OCI-LY1 (cell line): ENCODE results near the gene SYF2.

Experiments used
- H2AFZ ChIP-seq: fragments of 200-600 bp; sonication (generic), shearing (Covaris generic); 2 replicates; pipeline ENCODE4 v1.6.0; 2014; ENCODE audit warnings: antibody characterized with exemption, mild to moderate bottlenecking, low read length
- H3F3A ChIP-seq: fragments of 200-600 bp; sonication (generic), shearing (Covaris generic); 2 replicates; pipeline ENCODE4 v1.6.0; 2014; ENCODE audit warnings: mild to moderate bottlenecking, antibody characterized with exemption, low read length, moderate library complexity; ENCODE audit not compliant: insufficient read depth
- H3K27ac ChIP-seq: fragments of 200-600 bp; sonication (generic); 2 replicates; pipeline ENCODE4 v1.5.1; 2014; ENCODE audit warnings: low read length, mixed run types, mild to moderate bottlenecking, low read depth; ENCODE audit not compliant: poor library complexity, severe bottlenecking
- H3K27me3 ChIP-seq: fragments of 200-600 bp; sonication (generic); 2 replicates; pipeline ENCODE4 v1.6.0; 2014; ENCODE audit warnings: antibody characterized with exemption, mild to moderate bottlenecking, low read length, moderate library complexity; ENCODE audit not compliant: insufficient read depth
- H3K36me3 ChIP-seq: fragments of 200-600 bp; sonication (generic); 2 replicates; pipeline ENCODE4 v1.6.1; 2014; ENCODE audit warnings: mild to moderate bottlenecking, antibody characterized with exemption, low read length, moderate library complexity, mixed read lengths; ENCODE audit not compliant: insufficient read depth
- H3K4me1 ChIP-seq: fragments of 200-600 bp; sonication (generic); 2 replicates; pipeline ENCODE4 v1.5.1; 2014; ENCODE audit warnings: mild to moderate bottlenecking, low read length, moderate library complexity; ENCODE audit not compliant: insufficient read depth, severe bottlenecking
- H3K4me2 ChIP-seq: fragments of 200-600 bp; sonication (generic), shearing (Covaris generic); 2 replicates; pipeline ENCODE4 v1.6.1; 2014; ENCODE audit warnings: low read length
- H3K4me3 ChIP-seq: fragments of 200-600 bp; sonication (generic); 2 replicates; pipeline ENCODE4 v1.5.1; 2014; ENCODE audit warnings: low read length, low read depth, mild to moderate bottlenecking, mixed read lengths; ENCODE audit not compliant: poor library complexity, severe bottlenecking
- H3K79me2 ChIP-seq: fragments of 200-600 bp; shearing (Covaris generic); 2 replicates; pipeline ENCODE4 v1.6.1; 2016; ENCODE audit warnings: mixed run types, low read length, mixed read lengths; ENCODE audit not compliant: insufficient read depth
- H3K9ac ChIP-seq: fragments of 200-600 bp; sonication (generic), shearing (Covaris generic); 2 replicates; pipeline ENCODE4 v1.6.1; 2014; ENCODE audit warnings: mild to moderate bottlenecking, low read length, mixed read lengths
- H3K9me2 ChIP-seq: fragments of 200-600 bp; sonication (generic), shearing (Covaris generic); 2 replicates; pipeline ENCODE4 v1.6.1; 2014; ENCODE audit warnings: low read depth, mild to moderate bottlenecking, low read length, mixed read lengths
- H3K9me3 ChIP-seq: fragments of 200-600 bp; shearing (Covaris generic); 2 replicates; pipeline ENCODE4 v1.6.1; 2014; ENCODE audit warnings: low read length, mixed read lengths
- H4K20me1 ChIP-seq: fragments of 200-600 bp; sonication (generic), shearing (Covaris generic); 2 replicates; pipeline ENCODE4 v1.6.0; 2016; ENCODE audit warnings: mild to moderate bottlenecking, low read length; ENCODE audit not compliant: insufficient read depth
- EZH2 ChIP-seq: fragments of 200-600 bp; sonication (generic), shearing (Covaris generic); IDR thresholded peaks from 2 replicates; pipeline ENCODE4 v1.8.0; 2017; ENCODE audit warnings: borderline replicate concordance, mixed run types, mild to moderate bottlenecking, antibody characterized with exemption, low read length, moderate library complexity, mixed read lengths
- TF ChIP-seq, protein P1 (sequence below): fragments of 200-600 bp; sonication (generic), shearing (Covaris generic); IDR thresholded peaks from 2 replicates; pipeline ENCODE4 v1.5.1; 2017; ENCODE audit warnings: mild to moderate bottlenecking, antibody characterized with exemption, low read length, moderate library complexity, mixed read lengths

SYF2 gene

GRCh38 chr1:25257196-25257595, 24.9 kb upstream of the SYF2 start:
- Histone ChIP-seq H3K9me3 (no peaks in the 10 kb centered on the region), H3K36me3 (no peaks in the 10 kb centered on the region), H3K9ac (no peak overlapping the region), H3K4me3 (no peak overlapping the region), H3K27ac (no peak overlapping the region), H4K20me1 (no peaks in the 10 kb centered on the region), H3K27me3 (no peaks in the 10 kb centered on the region), H3K4me1 (peaks cover 5% of the 10 kb centered on the region), H2AFZ (no peak overlapping the region), H3K9me2 (no peaks in the 10 kb centered on the region), H3F3A (no peaks in the 10 kb centered on the region), H3K79me2 (no peaks in the 10 kb centered on the region), H3K4me2 (no peak overlapping the region)
- TF ChIP-seq, protein P1, sequence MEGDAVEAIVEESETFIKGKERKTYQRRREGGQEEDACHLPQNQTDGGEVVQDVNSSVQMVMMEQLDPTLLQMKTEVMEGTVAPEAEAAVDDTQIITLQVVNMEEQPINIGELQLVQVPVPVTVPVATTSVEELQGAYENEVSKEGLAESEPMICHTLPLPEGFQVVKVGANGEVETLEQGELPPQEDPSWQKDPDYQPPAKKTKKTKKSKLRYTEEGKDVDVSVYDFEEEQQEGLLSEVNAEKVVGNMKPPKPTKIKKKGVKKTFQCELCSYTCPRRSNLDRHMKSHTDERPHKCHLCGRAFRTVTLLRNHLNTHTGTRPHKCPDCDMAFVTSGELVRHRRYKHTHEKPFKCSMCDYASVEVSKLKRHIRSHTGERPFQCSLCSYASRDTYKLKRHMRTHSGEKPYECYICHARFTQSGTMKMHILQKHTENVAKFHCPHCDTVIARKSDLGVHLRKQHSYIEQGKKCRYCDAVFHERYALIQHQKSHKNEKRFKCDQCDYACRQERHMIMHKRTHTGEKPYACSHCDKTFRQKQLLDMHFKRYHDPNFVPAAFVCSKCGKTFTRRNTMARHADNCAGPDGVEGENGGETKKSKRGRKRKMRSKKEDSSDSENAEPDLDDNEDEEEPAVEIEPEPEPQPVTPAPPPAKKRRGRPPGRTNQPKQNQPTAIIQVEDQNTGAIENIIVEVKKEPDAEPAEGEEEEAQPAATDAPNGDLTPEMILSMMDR = no peak
- TF ChIP-seq EZH2 = no peak

GRCh38 chr1:25256578-25256965, 24.3 kb upstream of the SYF2 start:
- Histone ChIP-seq H4K20me1 (no peaks in the 10 kb centered on the region), H3F3A (no peaks in the 10 kb centered on the region), H3K9me3 (no peaks in the 10 kb centered on the region), H3K36me3 (no peaks in the 10 kb centered on the region), H3K9me2 (no peaks in the 10 kb centered on the region), H3K27ac (no peak overlapping the region), H3K9ac (no peak overlapping the region), H3K4me1 (peaks cover 5% of the 10 kb centered on the region), H3K79me2 (no peaks in the 10 kb centered on the region), H3K27me3 (no peaks in the 10 kb centered on the region), H3K4me2 (no peak overlapping the region), H3K4me3 (no peak overlapping the region), H2AFZ (no peak overlapping the region)
- no peak for TF ChIP-seq EZH2
- TF ChIP-seq, protein P1 = no peak

DNA sequence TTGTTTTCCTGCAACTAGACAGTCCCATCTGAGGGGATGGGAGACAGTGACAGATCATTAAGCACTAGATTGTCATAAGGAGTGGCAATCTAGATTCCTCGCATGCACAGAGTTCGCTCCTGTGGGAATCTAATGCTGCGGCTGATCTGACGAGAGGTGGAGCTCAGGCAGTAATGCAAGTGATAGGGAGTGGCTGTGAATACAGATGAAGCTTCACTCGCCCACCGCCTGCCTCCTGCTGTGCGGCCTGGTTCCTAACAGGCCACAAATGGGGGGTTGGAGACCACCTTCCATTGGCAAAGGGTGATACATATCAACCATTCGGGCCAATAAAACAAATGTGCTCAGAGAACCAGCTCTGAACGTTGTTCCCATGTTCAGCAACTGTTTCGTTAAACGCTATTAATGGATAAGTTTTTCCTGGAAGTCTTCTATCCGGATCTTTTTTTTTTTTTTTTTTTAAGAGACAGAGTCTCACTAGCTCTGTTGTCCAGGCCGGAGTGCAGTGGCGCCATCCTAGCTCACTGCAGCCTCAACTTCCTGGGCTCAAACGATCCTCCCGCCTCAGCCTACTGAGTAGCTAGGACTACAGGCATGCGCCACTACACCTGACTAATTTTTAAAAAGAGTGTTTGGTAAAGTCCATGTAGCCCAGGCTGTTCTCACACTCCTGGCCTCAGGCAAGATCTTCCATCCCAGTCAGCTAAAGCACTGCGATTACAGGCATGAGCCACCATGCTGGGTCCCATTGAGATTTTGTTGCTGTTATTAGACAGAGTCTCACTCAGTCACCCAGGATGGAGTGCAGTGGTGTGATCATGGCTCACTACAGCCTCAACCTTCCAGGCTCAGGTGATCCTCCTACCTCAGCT, 23.6 kb upstream of the SYF2 start:
- no peaks in the 10 kb centered on the region for H4K20me1 ChIP-seq
- no peak overlapping the region for H3K27ac ChIP-seq
- no peaks in the 10 kb centered on the region for H3K9me2 ChIP-seq
- no peaks in the 10 kb centered on the region for H3K36me3 ChIP-seq
- H3F3A ChIP-seq = no peaks in the 10 kb centered on the region
- no peaks in the 10 kb centered on the region for H3K9me3 ChIP-seq
- H2AFZ ChIP-seq = no peak overlapping the region
- H3K9ac ChIP-seq = no peak overlapping the region
- TF ChIP-seq, protein P1 = no peak
- TF ChIP-seq EZH2 = no peak
- H3K4me1 ChIP-seq = peaks cover 5% of the 10 kb centered on the region
- H3K4me2 ChIP-seq = no peak overlapping the region
- no peaks in the 10 kb centered on the region for H3K79me2 ChIP-seq
- H3K4me3 ChIP-seq = no peak overlapping the region
- H3K27me3 ChIP-seq = no peaks in the 10 kb centered on the region
